Activated B cell treated with CpG ODN at 0.5 μM for 24 hours (primary cell): Measurements from ENCODE around the gene P2RX1. TPM values are rescaled to one million over a fixed set of nuclear protein-coding genes. Genes with fewer than 3 reads are reported as not detected.
A peak's percentile ranks its signal among the peaks of the same experiment; 100 is the strongest.

Source experiments
- ATAC-seq: fragments of 200-7000 bp; cut with Tn5 transposase; one replicate; pipeline ENCODE4 v1.10.0; 2021; ENCODE audit warnings: low read depth, mild to moderate bottlenecking, moderate library complexity
- CTCF ChIA-PET: fragments of 350-600 bp; sonication (Branson Sonifier 250); formaldehyde crosslinking; loops from one replicate; lab custom pipeline; 2021; ENCODE audit warnings: antibody characterized with exemption; lab: Charles Lee
- POLR2A ChIA-PET: fragments of 350-600 bp; sonication (Branson Sonifier 250); formaldehyde crosslinking; loops from one replicate; lab custom pipeline; 2021; ENCODE audit warnings: antibody characterized with exemption; lab: Charles Lee
- DNase-seq: peaks from one replicate; pipeline ENCODE4 v3.0.0; 2022
- H3K27ac Mint-ChIP-seq: one replicate; pipeline ENCODE4 v1.8.0; 2020; ENCODE audit warnings: mixed read lengths
- H3K27me3 Mint-ChIP-seq: one replicate; pipeline ENCODE4 v1.8.0; 2021; ENCODE audit warnings: mixed read lengths
- H3K36me3 Mint-ChIP-seq: one replicate; pipeline ENCODE4 v1.8.0; 2021; ENCODE audit warnings: low read depth, mixed read lengths
- H3K4me1 Mint-ChIP-seq: one replicate; pipeline ENCODE4 v1.8.0; 2021; ENCODE audit warnings: mixed read lengths
- H3K4me3 Mint-ChIP-seq: one replicate; pipeline ENCODE4 v1.8.0; 2020; ENCODE audit warnings: mild to moderate bottlenecking, mixed read lengths
- H3K9me3 Mint-ChIP-seq: one replicate; pipeline ENCODE4 v1.8.0; 2020; ENCODE audit warnings: mixed read lengths
- CTCF ChIP-seq: fragments of 200-600 bp; IDR thresholded peaks from one replicate; pipeline ENCODE4 v1.8.0; 2022; ENCODE audit warnings: antibody characterized with exemption, mild to moderate bottlenecking
- intact Hi-C: fragments of 100-400 bp; cut with micrococcal nuclease; formaldehyde crosslinking; loops from one replicate; pipeline ENCODE4 v1.15.1; 2024
- total RNA-seq: library from RNA; stranded (reverse); gene quantifications from 2 replicates; pipeline ENCODE4 v1.2.3, GENCODE V29; 2022

P2RX1 gene
- total RNA-seq, 1 donor from 2014 or later: 26.0 TPM

- POLR2A ChIA-PET: interaction anchor here (0.6 to 3.1 kb wide), 2 partner anchors 9 to 43 kb away, joined by 4 to 18 read pairs; no protein-coding TSS in a partner anchor
- no peaks in the 10 kb centered on the region for H3K9me3 Mint-ChIP-seq
Measured at GRCh38 chr17:3922765-3923164, 6.5 kb upstream of the P2RX1 start.

GRCh38 chr17:3921502-3922319 is 5.4 kb upstream of the P2RX1 start:
- Mint-ChIP-seq H3K4me1 (peaks cover 48% of the 10 kb centered on the region), H3K9me3 (no peaks in the 10 kb centered on the region), H3K27ac (peak overlapping the region; percentile 68), H3K36me3 (peaks cover 26% of the 10 kb centered on the region), H3K4me3 (no peak overlapping the region), H3K27me3 (no peaks in the 10 kb centered on the region)
- ChIA-PET POLR2A (interaction anchor here (0.8 to 3.1 kb wide), 6 partner anchors 8 to 43 kb away, joined by 3 to 18 read pairs (median 4); partner anchors contain the start of gene CAMKK1), CTCF (no interaction called here)
- DNase-seq (no peak), ATAC-seq (peak; percentile 14)
- intact Hi-C loops: no loop called here
- TF ChIP-seq CTCF: no peak

More at GRCh38 chr17:3922765-3923164, 6.5 kb upstream of the P2RX1 start:
- peaks cover 36% of the 10 kb centered on the region for H3K36me3 Mint-ChIP-seq
- intact Hi-C loops: no loop called here
- DNase-seq (no peak), ATAC-seq (no peak)
- no peak for TF ChIP-seq CTCF
- H3K4me3 Mint-ChIP-seq: no peak overlapping the region
- CTCF ChIA-PET: no interaction called here
- peak overlapping the region; percentile 68 for H3K27ac Mint-ChIP-seq
- no peaks in the 10 kb centered on the region for H3K27me3 Mint-ChIP-seq
- peaks cover 39% of the 10 kb centered on the region for H3K4me1 Mint-ChIP-seq

- no peaks in the 10 kb centered on the region for H3K9me3 Mint-ChIP-seq
- no peak for TF ChIP-seq CTCF
- POLR2A ChIA-PET: interaction anchor here (0.8 to 3.1 kb wide), 7 partner anchors 7 to 44 kb away, joined by 3 to 18 read pairs (median 4); partner anchors contain the start of gene CAMKK1
- CTCF ChIA-PET: no interaction called here
- H3K4me3 Mint-ChIP-seq: no peak overlapping the region
- H3K36me3 Mint-ChIP-seq: peaks cover 22% of the 10 kb centered on the region
- DNase-seq: no peak
- peak overlapping the region; percentile 35 for H3K27ac Mint-ChIP-seq
- intact Hi-C loops: no loop called here
- H3K4me1 Mint-ChIP-seq: peaks cover 55% of the 10 kb centered on the region
- H3K27me3 Mint-ChIP-seq: no peaks in the 10 kb centered on the region
- peak; percentile 26 for ATAC-seq
Measured at GRCh38 chr17:3921006-3921405, 4.7 kb upstream of the P2RX1 start.

GRCh38 chr17:3919123-3919624 is 2.9 kb upstream of the P2RX1 start:
- no peak for DNase-seq
- intact Hi-C loops: loop anchor here (10.0 kb wide), 1 partner anchor 184 kb away; no protein-coding TSS in a partner anchor
- Mint-ChIP-seq H3K27me3 (no peaks in the 10 kb centered on the region), H3K4me3 (no peak overlapping the region), H3K9me3 (no peaks in the 10 kb centered on the region), H3K4me1 (peaks cover 66% of the 10 kb centered on the region), H3K27ac (no peak overlapping the region), H3K36me3 (peaks cover 4% of the 10 kb centered on the region)
- ChIA-PET POLR2A (interaction anchor here (1.8 kb wide), 1 partner anchor 34 kb away, joined by 4 read pairs; no protein-coding TSS in a partner anchor), CTCF (no interaction called here)
- no peak for TF ChIP-seq CTCF
- ATAC-seq: no peak
